SW 1271 (cell line): Measurements from ENCODE around the gene SORL1.

Source experiments
- DNase-seq, 2 experiments: peaks; one replicate each; lab custom pipeline; 2025; lab: John Stamatoyannopoulos, UW

SORL1 gene

GRCh38 chr11:121664144-121664543, 212.0 kb downstream of the SORL1 start:
- DNase-seq, result no peak

GRCh38 chr11:121665206-121665838, 213.2 kb downstream of the SORL1 start:
- no peak for DNase-seq

- no peak for DNase-seq
Measured at GRCh38 chr11:121667836-121668235, 215.7 kb downstream of the SORL1 start.

- DNase-seq, result no peak
Measured at GRCh38 chr11:121669422-121669821, 217.3 kb downstream of the SORL1 start.

GRCh38 chr11:121670266-121670665, 218.2 kb downstream of the SORL1 start:
- DNase-seq, result no peak

- DNase-seq, result no peak
Measured at GRCh38 chr11:121670805-121671282, 218.7 kb downstream of the SORL1 start.

- DNase-seq, result no peak
Measured at GRCh38 chr11:121671283-121672168, 219.4 kb downstream of the SORL1 start.

- DNase-seq, result no peak
Measured at GRCh38 chr11:121672630-121673487, 220.7 kb downstream of the SORL1 start.

- DNase-seq, result no peak
Measured at GRCh38 chr11:121681550-121682268, 229.6 kb downstream of the SORL1 start.
